Activated naive CD8-positive, alpha-beta T cell treated with anti-CD3 and anti-CD28 coated beads, Interleukin-2, amount 50 U/mL, for 16 hours (primary cell): Measurements from ENCODE around the gene MTHFD2L.

Experiments
- DNase-seq: peaks from one replicate; pipeline ENCODE4 v3.0.0-alpha.2; 2020; ENCODE audit warnings: low read depth, low spot score

MTHFD2L gene

GRCh38 chr4:74304095-74304625 lies 146.2 kb downstream of the MTHFD2L start:
- DNase-seq, result no peak

DNA sequence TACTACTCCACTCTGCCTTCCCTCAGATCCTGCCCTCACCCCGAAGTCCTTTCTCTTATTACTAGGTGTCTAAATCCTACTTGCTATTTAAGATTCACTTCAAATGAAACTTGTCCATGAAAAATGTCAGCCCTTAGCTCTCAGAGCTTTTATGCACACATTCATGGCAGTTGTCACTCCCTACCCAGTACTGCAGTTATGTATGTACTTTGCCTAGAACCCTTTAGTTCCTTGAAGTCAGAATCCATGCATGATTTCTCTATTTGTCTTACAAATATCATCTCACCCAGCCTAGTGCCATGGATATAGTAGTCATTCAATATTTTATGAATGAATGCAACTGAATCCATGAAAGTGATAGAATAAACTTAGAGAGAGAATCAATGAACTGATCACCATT lies 147.1 kb downstream of the MTHFD2L start:
- DNase-seq, result no peak

- no peak for DNase-seq
Measured at GRCh38 chr4:74307170-74307569, 149.3 kb downstream of the MTHFD2L start.

- DNase-seq, result no peak
Measured at GRCh38 chr4:74308215-74308614, 150.3 kb downstream of the MTHFD2L start, which contains the start of gene EPGN. Gene EPGN (plus strand): TSS chr4:74308470. CDS start chr4:74308534, 64 bp downstream.

GRCh38 chr4:74309223-74309622 lies 151.3 kb downstream of the MTHFD2L start:
- no peak for DNase-seq

DNA sequence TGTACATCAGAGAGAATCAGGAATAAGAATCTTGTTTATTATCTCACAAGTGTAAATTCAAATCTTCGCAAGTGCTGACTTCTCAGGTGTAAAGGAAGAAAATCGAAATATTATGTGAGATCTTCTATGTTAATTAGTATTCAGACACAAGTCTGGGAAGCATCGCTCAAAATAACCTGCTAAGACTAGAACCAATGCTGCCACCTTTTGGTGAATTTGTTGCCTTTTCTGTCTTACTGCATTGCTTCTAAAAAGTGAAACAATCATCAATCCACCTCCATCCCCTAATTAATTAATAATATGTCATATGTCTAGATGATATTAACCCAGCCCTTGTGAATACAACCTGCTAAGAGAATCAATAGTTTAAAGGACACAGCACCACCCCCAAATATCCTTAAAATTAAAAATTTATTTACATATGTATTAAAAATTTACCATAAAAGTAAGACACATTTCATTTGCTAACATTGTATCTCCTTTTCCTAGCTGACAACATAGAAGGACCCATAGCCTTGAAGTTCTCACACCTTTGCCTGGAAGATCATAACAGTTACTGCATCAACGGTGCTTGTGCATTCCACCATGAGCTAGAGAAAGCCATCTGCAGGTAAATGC lies 153.9 kb downstream of the MTHFD2L start:
- DNase-seq, result no peak

- no peak for DNase-seq
Measured at GRCh38 chr4:74314329-74314728, 156.4 kb downstream of the MTHFD2L start.

DNA sequence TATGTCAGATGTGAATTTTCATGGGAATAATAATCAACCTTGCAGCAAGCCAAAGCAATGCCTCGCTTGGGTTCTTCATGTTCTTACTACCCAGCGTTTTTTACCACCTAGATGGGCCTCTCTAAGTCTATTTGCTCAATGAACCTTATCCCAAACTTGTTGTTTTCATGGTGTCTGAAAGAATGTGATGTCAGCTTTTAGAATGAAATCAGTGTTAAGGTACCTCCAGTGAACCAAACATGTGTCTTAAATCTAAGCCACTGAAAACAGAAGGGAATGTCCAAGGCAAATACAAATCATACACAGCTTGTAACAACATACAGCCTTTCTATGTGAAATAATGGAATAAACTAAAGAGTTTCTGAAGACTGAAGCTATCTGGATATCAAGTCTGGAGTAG lies 157.0 kb downstream of the MTHFD2L start:
- DNase-seq, result no peak

GRCh38 chr4:74315376-74315775 lies 157.5 kb downstream of the MTHFD2L start:
- DNase-seq, result no peak

DNA sequence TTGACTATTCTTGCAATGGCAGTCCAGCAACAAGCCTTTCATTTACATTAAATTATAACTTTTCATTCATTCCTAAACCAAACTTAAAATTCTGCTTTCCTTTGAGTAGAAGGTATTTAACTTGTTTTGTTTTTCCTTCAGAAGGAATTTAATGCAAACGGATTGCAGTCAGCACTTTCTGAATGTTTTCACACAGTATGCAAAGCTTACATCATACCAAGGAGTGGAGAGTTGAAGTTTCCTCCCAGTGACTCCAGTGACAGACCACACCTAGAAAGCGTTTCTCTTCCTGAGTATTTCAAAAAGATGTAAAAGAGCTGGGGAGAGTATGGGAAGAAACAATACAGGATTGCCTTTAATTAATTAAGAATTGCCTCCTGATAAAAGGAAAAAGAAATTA lies 158.5 kb downstream of the MTHFD2L start:
- DNase-seq, result no peak

- DNase-seq, result no peak
Measured at GRCh38 chr4:74317616-74318246, 159.8 kb downstream of the MTHFD2L start.

- no peak for DNase-seq
Measured at GRCh38 chr4:74318276-74318675, 160.4 kb downstream of the MTHFD2L start.

DNA sequence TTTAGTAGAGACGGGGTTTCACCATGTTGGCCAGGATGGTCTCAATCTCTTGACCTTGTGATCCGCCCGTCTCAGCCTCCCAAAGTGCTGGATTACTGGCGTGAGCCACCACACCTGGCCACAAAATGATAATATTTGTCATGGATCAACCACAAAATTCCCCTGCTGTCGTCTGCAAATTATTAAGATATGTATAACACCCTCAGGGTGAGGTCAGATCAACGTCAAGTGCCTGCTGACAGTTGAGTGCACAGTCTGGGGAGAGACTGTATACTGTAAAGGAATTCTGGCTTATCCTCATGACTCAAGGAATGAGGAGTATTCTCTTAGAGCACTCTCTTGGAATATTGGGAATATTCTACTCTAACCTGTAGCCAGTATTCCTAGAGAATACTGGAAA lies 161.6 kb downstream of the MTHFD2L start:
- no peak for DNase-seq

DNA sequence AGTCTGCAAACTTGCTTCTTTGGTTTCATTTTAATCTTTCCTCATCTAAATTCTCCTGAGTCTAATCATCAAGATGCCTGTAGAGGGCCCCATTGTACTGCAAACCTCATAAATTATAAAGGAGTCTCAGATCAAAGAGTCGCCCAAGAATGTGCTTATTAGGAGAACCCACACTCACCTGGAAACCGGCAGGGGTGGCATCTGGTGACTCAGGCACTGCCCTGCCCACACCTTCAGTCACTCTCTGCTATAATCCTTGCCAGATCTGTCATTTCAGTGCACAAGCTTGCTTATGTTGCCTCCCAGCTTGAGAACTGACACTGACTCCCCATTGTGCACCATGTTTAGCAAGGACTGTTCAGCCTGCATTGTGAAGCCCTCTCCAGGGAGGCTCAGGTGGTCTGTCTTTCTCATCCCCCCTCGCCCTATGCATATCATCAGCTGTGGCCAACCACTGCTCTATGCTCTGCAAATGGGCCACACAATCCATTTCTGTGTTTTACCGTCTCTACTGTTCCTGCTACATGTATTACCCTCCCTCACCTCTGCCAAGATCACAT lies 162.7 kb downstream of the MTHFD2L start:
- no peak for DNase-seq

- no peak for DNase-seq
Measured at GRCh38 chr4:74322301-74322700, 164.4 kb downstream of the MTHFD2L start.

GRCh38 chr4:74323663-74324062 lies 165.7 kb downstream of the MTHFD2L start:
- DNase-seq, result no peak

DNA sequence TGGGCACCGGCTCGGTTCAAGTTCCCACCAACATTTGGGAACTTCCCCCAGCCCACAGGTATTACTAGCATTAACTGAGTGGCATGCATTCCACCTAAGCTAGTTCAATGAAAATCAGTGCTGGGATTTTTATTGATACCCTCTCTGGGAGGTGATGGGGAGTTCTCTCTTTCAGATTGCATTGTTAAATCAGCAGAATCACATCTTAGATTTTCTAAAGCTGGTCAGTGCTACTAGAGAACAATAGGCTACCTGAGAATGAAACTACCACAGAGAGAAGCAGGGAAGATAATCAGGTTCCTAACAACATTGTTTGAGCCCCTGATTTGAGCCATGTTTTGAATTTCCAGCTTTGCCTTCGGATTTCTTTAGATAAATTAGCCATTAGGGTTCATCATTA lies 166.3 kb downstream of the MTHFD2L start:
- DNase-seq, result no peak

DNA sequence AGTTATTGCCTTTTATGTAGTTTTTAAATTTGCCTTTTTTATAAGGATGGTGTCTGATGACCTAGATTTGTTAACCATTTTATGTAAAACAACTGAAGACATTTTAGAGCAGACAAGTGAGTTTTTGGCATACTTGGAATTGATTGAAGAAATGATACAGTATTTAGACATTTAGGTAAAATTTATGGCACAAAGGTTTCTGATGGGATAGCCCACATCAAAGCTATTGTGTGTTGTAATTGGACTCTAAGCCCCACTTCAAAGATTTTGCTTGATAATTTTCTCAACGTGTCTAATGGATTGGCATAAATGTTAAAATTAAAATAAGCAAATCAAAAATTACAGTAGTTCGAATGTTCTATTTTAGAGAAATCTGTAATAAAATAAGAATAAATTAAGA lies 168.0 kb downstream of the MTHFD2L start:
- no peak for DNase-seq

- DNase-seq, result no peak
Measured at GRCh38 chr4:74327762-74328161, 169.8 kb downstream of the MTHFD2L start.

DNA sequence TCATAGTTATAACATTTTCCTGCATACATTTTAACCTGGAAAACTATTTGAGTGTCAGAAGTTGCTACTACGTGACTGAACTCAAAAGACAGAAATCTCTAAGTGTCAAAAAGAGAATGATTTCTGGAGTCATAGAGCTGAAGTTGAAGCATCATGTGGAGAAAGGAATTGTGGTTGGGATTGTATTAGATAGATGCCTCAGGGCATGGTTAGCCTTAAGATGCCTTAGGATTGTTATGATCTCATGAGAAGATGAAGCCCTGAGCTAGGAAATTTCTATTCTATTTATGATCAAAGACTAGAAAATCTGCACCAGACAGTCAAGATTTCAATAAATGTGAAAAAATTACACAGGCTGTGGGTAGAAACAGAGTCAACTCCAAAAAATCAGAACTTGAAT lies 170.6 kb downstream of the MTHFD2L start:
- DNase-seq, result no peak

GRCh38 chr4:74329307-74329706 lies 171.4 kb downstream of the MTHFD2L start:
- no peak for DNase-seq

DNA sequence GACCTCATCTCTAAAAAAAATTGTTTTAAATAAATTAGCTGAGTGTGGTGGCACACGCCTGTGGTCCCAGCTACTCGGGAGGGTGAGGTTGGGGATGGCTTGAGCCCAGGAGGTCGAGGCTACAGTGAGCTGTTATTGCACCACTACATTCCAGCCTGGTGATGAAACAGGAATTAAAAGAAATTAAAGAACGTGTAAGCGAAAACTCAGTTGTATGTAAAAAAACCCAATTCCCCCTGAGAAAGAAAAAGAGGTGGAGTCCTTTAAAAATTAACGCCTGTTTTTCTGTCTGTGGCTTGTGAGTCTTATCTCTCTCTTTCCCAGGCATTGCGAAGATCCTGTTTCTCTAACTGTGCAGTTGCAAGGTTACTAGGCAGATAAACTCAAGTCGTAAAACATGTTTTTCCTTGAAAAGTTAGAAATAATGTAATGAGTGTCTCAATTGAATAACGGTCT lies 172.4 kb downstream of the MTHFD2L start:
- DNase-seq, result no peak

DNA sequence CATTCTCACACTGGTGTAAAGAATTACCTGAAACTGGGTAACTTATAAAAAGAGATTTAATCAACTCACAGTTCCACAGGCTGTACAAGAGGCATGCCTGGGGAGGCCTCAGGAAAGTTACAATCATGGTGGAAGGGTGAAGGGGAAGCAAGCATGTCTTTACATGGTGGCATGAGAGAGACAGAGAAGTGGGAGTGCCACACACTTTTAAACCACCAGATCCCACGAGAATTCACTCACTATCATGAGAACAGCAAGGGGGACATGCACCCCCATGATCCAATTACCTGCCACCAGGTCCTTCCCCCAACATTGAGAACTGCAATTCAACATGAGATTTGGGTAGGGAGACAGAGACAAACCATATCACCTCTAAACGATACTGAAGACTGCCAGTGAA lies 173.3 kb downstream of the MTHFD2L start:
- no peak for DNase-seq
